ENCODE results near the gene RAET1G.
"Not testable (repeated sequence)": the region's sequence is repeated elsewhere in the genome, so short reads cannot be mapped to it uniquely, and the experiment has no call there.

Gene RAET1G

DNA sequence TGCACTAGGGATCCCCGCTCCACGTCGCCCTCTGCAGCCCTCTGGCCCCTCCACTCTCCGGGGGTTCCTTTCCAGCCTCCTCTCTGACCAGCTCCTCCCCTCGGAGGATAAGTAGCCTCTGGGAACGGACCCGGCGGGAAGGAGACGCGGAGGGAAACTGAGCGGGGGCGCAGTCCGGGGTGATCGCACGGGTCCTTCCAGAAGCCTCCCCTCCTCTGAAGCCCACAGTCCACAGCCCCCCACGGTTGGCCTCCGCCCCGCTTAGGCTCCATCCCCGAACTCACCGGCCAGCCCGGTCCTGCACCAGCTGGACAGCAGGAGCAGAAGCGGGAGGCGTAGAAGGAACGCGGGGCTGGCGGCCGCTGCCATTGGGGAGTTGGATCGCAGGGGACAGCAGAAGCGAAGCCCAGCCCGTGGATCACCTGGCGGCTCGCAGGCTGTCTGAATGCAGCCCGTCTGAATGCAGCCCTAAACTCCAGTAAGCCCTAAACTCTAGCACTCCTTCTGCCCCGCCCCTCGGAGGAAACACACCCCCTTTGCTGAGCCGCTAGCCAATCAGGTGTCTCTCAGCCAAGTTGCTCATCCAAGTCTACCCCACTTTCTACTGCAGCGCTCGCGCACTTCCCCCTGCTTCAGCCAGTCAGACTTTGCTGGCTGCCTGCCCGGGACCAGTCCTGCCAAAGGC, at the start of gene RAET1G:
TSS of gene RAET1G (minus strand) at position 480 of the 685 bp plus-strand sequence. CDS start at position 369, 111 bp downstream.
- DNase-seq: peak; percentile 52 to 59

DNA sequence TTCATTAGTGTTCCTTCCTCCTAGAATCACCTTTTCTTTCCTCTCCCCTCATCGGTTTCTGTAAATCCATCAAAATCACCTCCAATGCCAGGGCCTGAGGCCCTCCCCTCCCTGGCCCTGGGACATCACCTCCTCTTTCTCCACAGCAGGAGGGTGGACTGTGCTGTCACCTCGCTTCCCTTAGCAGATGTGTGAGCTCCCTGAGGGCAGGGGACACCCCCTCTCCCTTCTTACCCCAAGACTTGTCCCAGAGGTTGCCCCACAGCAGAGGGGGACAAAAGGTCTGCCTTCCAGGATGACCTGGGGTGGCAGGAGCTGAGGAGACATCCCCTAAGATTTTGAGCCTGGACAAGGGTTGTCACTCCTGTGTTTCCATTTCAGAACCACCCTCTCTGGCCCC, 46.7 kb upstream of the RAET1G start:
- no peak for DNase-seq

GRCh38 chr6:149968909-149969308, 46.0 kb upstream of the RAET1G start:
- not testable (repeated sequence) for DNase-seq

GRCh38 chr6:149967999-149968398, 45.1 kb upstream of the RAET1G start:
- not testable (repeated sequence) for DNase-seq

- no peak for DNase-seq
These were observed 44.7 kb upstream of the RAET1G start for GRCh38 chr6:149967591-149967990.

- DNase-seq: not testable (repeated sequence)
These were observed 43.4 kb upstream of the RAET1G start for GRCh38 chr6:149966319-149966718.

GRCh38 chr6:149965194-149966020, 42.5 kb upstream of the RAET1G start:
- DNase-seq: no peak

- no peak for DNase-seq
These were observed 41.6 kb upstream of the RAET1G start for GRCh38 chr6:149964308-149965193.

- DNase-seq: no peak
These were observed 40.8 kb upstream of the RAET1G start, which contains the start of gene ULBP1 for GRCh38 chr6:149963462-149964307. ULBP1 (plus strand) TSS chr6:149963943; CDS start chr6:149964050, 107 bp downstream.

GRCh38 chr6:149963212-149963461, 40.2 kb upstream of the RAET1G start:
- DNase-seq: no peak

GRCh38 chr6:149962461-149963211, 39.7 kb upstream of the RAET1G start:
- DNase-seq: no peak

DNA sequence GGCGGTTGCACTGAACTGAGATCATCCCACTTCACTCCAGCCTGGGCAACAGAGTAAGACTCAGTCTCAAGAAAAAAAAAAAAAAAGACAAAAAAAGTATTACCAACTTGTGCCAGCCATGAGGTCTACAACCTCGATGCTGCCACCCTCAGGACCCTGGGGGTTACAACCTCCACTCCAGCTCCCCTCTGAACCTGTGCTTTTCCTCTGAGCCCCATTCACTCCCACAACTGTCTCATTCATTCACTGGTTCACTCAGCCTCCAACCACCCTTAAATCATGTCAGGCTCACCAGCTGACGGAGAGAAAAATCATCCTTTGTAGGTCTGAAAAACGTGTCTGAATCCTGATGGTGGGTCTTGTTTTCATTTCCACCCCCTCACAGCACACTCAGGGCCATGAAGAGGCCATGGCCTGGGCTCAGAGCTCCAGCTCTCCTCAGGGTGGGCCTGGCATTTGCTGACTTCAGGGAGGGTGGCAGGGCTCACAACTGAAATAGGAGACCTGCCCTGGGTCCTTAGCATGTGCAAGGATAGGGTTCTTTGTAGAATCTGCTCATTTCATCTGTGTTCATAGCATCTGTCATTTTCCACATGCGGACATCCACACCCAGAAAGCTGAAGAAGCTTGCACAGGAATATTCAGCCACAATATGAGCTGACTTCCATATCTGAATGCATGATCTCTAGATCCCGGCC, 39.0 kb upstream of the RAET1G start:
- DNase-seq: no peak

DNA sequence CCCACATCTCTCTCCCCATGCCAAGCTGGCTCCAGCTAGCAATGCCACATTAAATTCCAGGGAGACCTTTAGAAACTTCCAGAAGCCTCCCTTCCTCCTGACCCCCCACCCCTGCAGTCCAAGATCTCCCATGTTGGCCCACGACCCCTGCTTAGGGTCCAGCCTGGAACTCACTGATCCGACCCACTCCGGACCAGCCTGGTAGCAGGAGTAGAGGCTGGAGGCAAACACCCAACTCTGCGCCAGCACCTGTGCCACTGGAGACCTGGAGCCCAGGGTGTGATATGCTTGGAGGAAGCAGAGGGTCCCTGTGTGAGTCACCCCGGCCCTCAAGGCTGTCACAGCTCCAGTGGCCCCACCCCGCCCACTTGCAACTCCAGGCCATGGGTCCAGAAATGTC, 37.6 kb upstream of the RAET1G start:
- no peak for DNase-seq

DNA sequence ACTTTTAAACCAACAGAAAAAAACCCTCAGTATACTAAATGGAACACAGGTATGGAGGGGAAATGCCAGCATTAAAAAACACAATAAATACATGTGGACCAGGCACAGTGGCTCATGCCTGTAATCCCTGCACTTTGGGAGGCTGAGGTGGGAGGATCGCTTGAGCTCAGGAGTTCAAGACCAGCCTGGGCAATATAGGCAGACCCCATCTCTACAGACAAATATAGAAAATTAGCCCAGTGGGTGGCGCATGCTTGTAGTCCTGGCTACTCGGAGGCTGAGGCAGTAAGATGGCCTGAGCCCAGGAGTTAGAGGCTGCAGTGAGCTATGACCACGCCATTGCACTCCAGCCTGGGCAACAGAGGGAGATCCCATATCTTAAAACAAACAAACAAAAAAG, 36.9 kb upstream of the RAET1G start:
- not testable (repeated sequence) for DNase-seq

DNA sequence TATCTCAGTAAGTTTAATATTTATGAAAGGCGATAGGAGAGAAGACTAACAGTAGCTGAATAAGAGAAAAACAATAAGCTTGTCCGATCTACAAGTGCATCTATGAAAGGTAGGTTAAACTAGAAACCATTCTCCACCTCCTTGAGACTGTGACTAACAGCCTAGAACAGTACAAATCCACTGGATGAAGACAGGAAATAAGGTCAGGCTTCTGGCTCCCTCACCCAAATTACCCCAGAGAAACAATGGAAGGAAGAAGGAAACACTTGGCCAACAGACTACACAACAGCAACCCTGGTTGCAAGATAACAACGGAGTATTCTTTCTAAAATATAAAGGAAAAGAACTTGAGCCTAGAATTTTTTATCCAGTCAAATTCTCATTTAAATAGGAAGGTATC, 35.2 kb upstream of the RAET1G start:
- DNase-seq: not testable (repeated sequence)

GRCh38 chr6:149955654-149956317, 32.9 kb upstream of the RAET1G start:
- not testable (repeated sequence) for DNase-seq

GRCh38 chr6:149954984-149955653, 32.2 kb upstream of the RAET1G start:
- not testable (repeated sequence) for DNase-seq

DNA sequence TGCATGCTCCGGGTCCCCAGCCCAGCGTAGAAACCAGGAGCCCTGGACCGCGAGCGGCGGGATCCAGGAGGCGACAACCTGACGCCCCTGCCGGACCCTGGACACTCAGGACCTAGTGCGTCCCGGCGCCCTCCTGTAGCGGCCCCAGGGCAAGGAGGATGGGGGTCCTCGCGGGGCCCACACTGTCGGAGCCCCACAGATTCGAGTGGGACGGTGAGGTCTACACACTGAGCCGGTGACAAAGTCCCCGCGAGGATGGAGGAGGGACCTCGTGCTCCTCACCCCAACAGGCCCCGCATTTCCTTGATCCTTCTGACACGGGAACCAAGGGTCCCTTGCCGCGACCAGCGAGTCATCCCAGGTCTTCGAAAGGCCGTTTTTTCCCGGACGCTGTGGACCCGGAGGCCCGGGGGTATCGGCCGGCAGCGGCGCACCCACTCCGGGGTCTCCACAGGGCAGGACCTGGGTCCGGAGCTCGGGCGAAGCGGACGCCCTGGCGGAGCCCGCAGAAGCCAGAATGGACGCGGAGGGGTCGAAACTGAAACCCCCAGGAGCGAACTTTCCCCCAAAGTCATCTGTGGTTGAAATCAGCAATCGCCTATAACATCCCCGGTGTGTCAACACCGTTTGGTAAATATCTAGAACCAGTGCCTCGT, 31.5 kb upstream of the RAET1G start:
- not testable (repeated sequence) for DNase-seq

GRCh38 chr6:149953934-149954327, 31.0 kb upstream of the RAET1G start:
- DNase-seq: not testable (repeated sequence)
